OCI-LY3 (cell line): Measurements from ENCODE around the gene IRS2.

Source experiments
- EZH2phosphoT487 ChIP-seq: fragments of 200-600 bp; shearing (Covaris generic); IDR thresholded peaks from 2 replicates; pipeline ENCODE4 v1.6.1; 2018; ENCODE audit warnings: antibody characterized with exemption, mixed run types, low read depth
- TF ChIP-seq, protein P1 (sequence below): fragments of 200-600, 300-600 bp; sonication (generic); IDR thresholded peaks from 2 replicates; pipeline ENCODE4 v1.5.1; 2014; ENCODE audit warnings: antibody characterized with exemption, low read length, low read depth

- TF ChIP-seq, protein P1, sequence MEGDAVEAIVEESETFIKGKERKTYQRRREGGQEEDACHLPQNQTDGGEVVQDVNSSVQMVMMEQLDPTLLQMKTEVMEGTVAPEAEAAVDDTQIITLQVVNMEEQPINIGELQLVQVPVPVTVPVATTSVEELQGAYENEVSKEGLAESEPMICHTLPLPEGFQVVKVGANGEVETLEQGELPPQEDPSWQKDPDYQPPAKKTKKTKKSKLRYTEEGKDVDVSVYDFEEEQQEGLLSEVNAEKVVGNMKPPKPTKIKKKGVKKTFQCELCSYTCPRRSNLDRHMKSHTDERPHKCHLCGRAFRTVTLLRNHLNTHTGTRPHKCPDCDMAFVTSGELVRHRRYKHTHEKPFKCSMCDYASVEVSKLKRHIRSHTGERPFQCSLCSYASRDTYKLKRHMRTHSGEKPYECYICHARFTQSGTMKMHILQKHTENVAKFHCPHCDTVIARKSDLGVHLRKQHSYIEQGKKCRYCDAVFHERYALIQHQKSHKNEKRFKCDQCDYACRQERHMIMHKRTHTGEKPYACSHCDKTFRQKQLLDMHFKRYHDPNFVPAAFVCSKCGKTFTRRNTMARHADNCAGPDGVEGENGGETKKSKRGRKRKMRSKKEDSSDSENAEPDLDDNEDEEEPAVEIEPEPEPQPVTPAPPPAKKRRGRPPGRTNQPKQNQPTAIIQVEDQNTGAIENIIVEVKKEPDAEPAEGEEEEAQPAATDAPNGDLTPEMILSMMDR = no peak
- TF ChIP-seq EZH2phosphoT487 = no peak
These were observed 18.2 kb downstream of the IRS2 start for GRCh38 chr13:109768176-109768575.
